Activated CD4-positive, alpha-beta memory T cell treated with anti-CD3 and anti-CD28 coated beads for 36 hours (primary cell): Measurements from ENCODE around the gene UBE2A. TPM values are rescaled to one million over a fixed set of nuclear protein-coding genes. Genes with fewer than 3 reads are reported as not detected.

ENCODE experiments used
- CTCF ChIA-PET: fragments of 350-600 bp; sonication (Branson Sonifier 250); formaldehyde crosslinking; loops from one replicate; lab custom pipeline; 2021; ENCODE audit warnings: antibody characterized with exemption, inconsistent platforms; lab: Charles Lee
- POLR2A ChIA-PET: fragments of 350-600 bp; sonication (Branson Sonifier 250); formaldehyde crosslinking; loops from one replicate; lab custom pipeline; 2021; ENCODE audit warnings: antibody characterized with exemption; lab: Charles Lee
- DNase-seq: peaks from one replicate; pipeline ENCODE4 v3.0.0-alpha.2; 2020
- H3K27ac Mint-ChIP-seq: one replicate; pipeline ENCODE4 v1.8.0; 2021; ENCODE audit warnings: mixed read lengths
- H3K27me3 Mint-ChIP-seq: one replicate; pipeline ENCODE4 v1.8.0; 2021; ENCODE audit warnings: mixed read lengths
- H3K36me3 Mint-ChIP-seq: one replicate; pipeline ENCODE4 v1.8.0; 2021; ENCODE audit warnings: mixed read lengths
- H3K4me1 Mint-ChIP-seq: one replicate; pipeline ENCODE4 v1.8.0; 2021; ENCODE audit warnings: low read depth, mixed read lengths
- H3K4me3 Mint-ChIP-seq: one replicate; pipeline ENCODE4 v1.8.0; 2021; ENCODE audit warnings: mild to moderate bottlenecking, mixed read lengths
- H3K9me3 Mint-ChIP-seq: one replicate; pipeline ENCODE4 v1.8.0; 2021; ENCODE audit warnings: mixed read lengths
- intact Hi-C: fragments of 100-400 bp; cut with micrococcal nuclease; formaldehyde crosslinking; loops from one replicate; pipeline ENCODE4 v1.15.1; 2023
- total RNA-seq, 2 experiments: library from RNA; stranded (reverse); gene quantifications; one replicate each; pipeline ENCODE4 v1.2.3, GENCODE V29; 2021

UBE2A gene
- total RNA-seq = 10 to 100 TPM; 53.9 to 57.4 TPM

GRCh38 chrX:119574394-119575266 lies at the start of gene UBE2A:
Gene UBE2A (plus strand): TSS chrX:119574563. CDS start chrX:119574712, 149 bp downstream.
- intact Hi-C loops = loop anchor here (1.0 to 5.0 kb wide), 4 partner anchors 9 to 118 kb away; partner anchors contain the start of genes NKRF, SEPTIN6, SLC25A5 and STEEP1
- no peaks in the 10 kb centered on the region for H3K27me3 Mint-ChIP-seq
- DNase-seq = peak; percentile 92
- H3K4me1 Mint-ChIP-seq = peaks cover 25% of the 10 kb centered on the region
- ChIA-PET POLR2A (interaction anchor here (0.7 to 2.3 kb wide), 10 partner anchors 9 to 296 kb away, joined by 3 to 12 read pairs (median 4); partner anchors contain the start of genes NKRF, RNF113A, RPL39 and SEPTIN6), CTCF (interaction anchor here (1.0 to 1.5 kb wide), 2 partner anchors 155 to 183 kb away, joined by 4 read pairs; partner anchors contain the start of gene SOWAHD)
- H3K9me3 Mint-ChIP-seq = no peaks in the 10 kb centered on the region
- peak within 1 kb of the TSS; percentile 81 for H3K4me3 Mint-ChIP-seq
- H3K36me3 Mint-ChIP-seq = peaks cover 4% of the 10 kb centered on the region
- peak within 1 kb of the TSS; percentile 82 for H3K27ac Mint-ChIP-seq

- no peak for DNase-seq
- Mint-ChIP-seq H3K27ac (no peak overlapping the region), H3K4me1 (no peaks in the 10 kb centered on the region), H3K9me3 (no peaks in the 10 kb centered on the region), H3K36me3 (peaks cover 2% of the 10 kb centered on the region), H3K4me3 (no peak overlapping the region), H3K27me3 (no peaks in the 10 kb centered on the region)
- ChIA-PET CTCF (interaction anchor here (1.0 kb wide), 1 partner anchor 14 kb away, joined by 3 read pairs; no protein-coding TSS in a partner anchor), POLR2A (no interaction called here)
- intact Hi-C loops = no loop called here
Measured at GRCh38 chrX:119529345-119530276, 44.8 kb upstream of the UBE2A start.

- H3K36me3 Mint-ChIP-seq = peaks cover 3% of the 10 kb centered on the region
- intact Hi-C loops = no loop called here
- ChIA-PET POLR2A (no interaction called here), CTCF (no interaction called here)
- H3K9me3 Mint-ChIP-seq = no peaks in the 10 kb centered on the region
- no peaks in the 10 kb centered on the region for H3K27me3 Mint-ChIP-seq
- no peak overlapping the region for H3K4me3 Mint-ChIP-seq
- no peak overlapping the region for H3K27ac Mint-ChIP-seq
- no peak for DNase-seq
- no peaks in the 10 kb centered on the region for H3K4me1 Mint-ChIP-seq
Measured at GRCh38 chrX:119537487-119537886, 36.9 kb upstream of the UBE2A start.

- H3K27ac Mint-ChIP-seq = no peak overlapping the region
- H3K4me3 Mint-ChIP-seq = no peak overlapping the region
- peaks cover 3% of the 10 kb centered on the region for H3K36me3 Mint-ChIP-seq
- no peaks in the 10 kb centered on the region for H3K27me3 Mint-ChIP-seq
- no peaks in the 10 kb centered on the region for H3K9me3 Mint-ChIP-seq
- ChIA-PET POLR2A (no interaction called here), CTCF (no interaction called here)
- H3K4me1 Mint-ChIP-seq = no peaks in the 10 kb centered on the region
- DNase-seq = peak; percentile 26
- intact Hi-C loops = no loop called here
Measured at GRCh38 chrX:119539872-119540271, 34.5 kb upstream of the UBE2A start.

GRCh38 chrX:119541188-119541587 lies 33.2 kb upstream of the UBE2A start:
- Mint-ChIP-seq H3K36me3 (peaks cover 3% of the 10 kb centered on the region), H3K27me3 (no peaks in the 10 kb centered on the region), H3K9me3 (no peaks in the 10 kb centered on the region), H3K4me3 (no peak overlapping the region), H3K4me1 (no peaks in the 10 kb centered on the region), H3K27ac (no peak overlapping the region)
- intact Hi-C loops = no loop called here
- ChIA-PET POLR2A (no interaction called here), CTCF (no interaction called here)
- no peak for DNase-seq

- POLR2A ChIA-PET = no interaction called here
Measured at GRCh38 chrX:119549327-119550016, 24.9 kb upstream of the UBE2A start.

GRCh38 chrX:119552508-119552907 lies 21.9 kb upstream of the UBE2A start:
- DNase-seq = no peak
- H3K4me1 Mint-ChIP-seq = peaks cover 5% of the 10 kb centered on the region
- H3K27me3 Mint-ChIP-seq = no peaks in the 10 kb centered on the region
- ChIA-PET POLR2A (no interaction called here), CTCF (no interaction called here)
- no peaks in the 10 kb centered on the region for H3K9me3 Mint-ChIP-seq
- peaks cover 6% of the 10 kb centered on the region for H3K36me3 Mint-ChIP-seq
- no peak overlapping the region for H3K27ac Mint-ChIP-seq
- H3K4me3 Mint-ChIP-seq = no peak overlapping the region
- intact Hi-C loops = no loop called here

More at GRCh38 chrX:119549327-119550016, 24.9 kb upstream of the UBE2A start:
- H3K27me3 Mint-ChIP-seq = no peaks in the 10 kb centered on the region
- H3K4me1 Mint-ChIP-seq = peaks cover 5% of the 10 kb centered on the region
- intact Hi-C loops = no loop called here
- no peak overlapping the region for H3K4me3 Mint-ChIP-seq
- DNase-seq = no peak
- no peaks in the 10 kb centered on the region for H3K9me3 Mint-ChIP-seq
- no peak overlapping the region for H3K27ac Mint-ChIP-seq
- CTCF ChIA-PET = no interaction called here
- H3K36me3 Mint-ChIP-seq = peaks cover 2% of the 10 kb centered on the region

- H3K4me3 Mint-ChIP-seq = peak within 1 kb of the TSS; percentile 94
- intact Hi-C loops = loop anchor here (1.0 kb wide), 2 partner anchors 9 to 41 kb away; partner anchors contain the start of genes NKRF and UBE2A
- H3K9me3 Mint-ChIP-seq = no peaks in the 10 kb centered on the region
- peak within 1 kb of the TSS; percentile 84 for H3K27ac Mint-ChIP-seq
- POLR2A ChIA-PET = interaction anchor here (0.9 to 2.2 kb wide), 2 partner anchors 9 to 12 kb away, joined by 4 to 12 read pairs; partner anchors contain the start of gene UBE2A
- no peaks in the 10 kb centered on the region for H3K27me3 Mint-ChIP-seq
- peaks cover 1% of the 10 kb centered on the region for H3K36me3 Mint-ChIP-seq
- peaks cover 13% of the 10 kb centered on the region for H3K4me1 Mint-ChIP-seq
- peak; percentile 92 for DNase-seq
- CTCF ChIA-PET = interaction anchor here (0.7 kb wide), 1 partner anchor 45 kb away, joined by 3 read pairs; no protein-coding TSS in a partner anchor
Measured at GRCh38 chrX:119565107-119565663, 9.2 kb upstream of the UBE2A start, which contains the start of gene STEEP1. Gene STEEP1 (minus strand): TSS chrX:119565409. CDS start chrX:119565355, 54 bp downstream.

GRCh38 chrX:119570351-119570835 lies 4.0 kb upstream of the UBE2A start:
- H3K4me1 Mint-ChIP-seq = peaks cover 10% of the 10 kb centered on the region
- H3K36me3 Mint-ChIP-seq = no peaks in the 10 kb centered on the region
- no peaks in the 10 kb centered on the region for H3K27me3 Mint-ChIP-seq
- no peak overlapping the region for H3K4me3 Mint-ChIP-seq
- ChIA-PET CTCF (no interaction called here), POLR2A (no interaction called here)
- H3K27ac Mint-ChIP-seq = no peak overlapping the region
- no peak for DNase-seq
- no peaks in the 10 kb centered on the region for H3K9me3 Mint-ChIP-seq
- intact Hi-C loops = loop anchor here (5.0 kb wide), 1 partner anchor 122 kb away; the partner anchor contains the start of gene SEPTIN6

GRCh38 chrX:119573222-119573621 lies 1.1 kb upstream of the UBE2A start:
- Mint-ChIP-seq H3K27me3 (no peaks in the 10 kb centered on the region), H3K36me3 (peaks cover 1% of the 10 kb centered on the region), H3K4me1 (peaks cover 21% of the 10 kb centered on the region), H3K9me3 (no peaks in the 10 kb centered on the region), H3K4me3 (peak overlapping the region; percentile 81), H3K27ac (no peak overlapping the region)
- no peak for DNase-seq
- CTCF ChIA-PET = interaction anchor here (1.5 kb wide), 1 partner anchor 156 kb away, joined by 4 read pairs; no protein-coding TSS in a partner anchor
- intact Hi-C loops = loop anchor here (5.0 kb wide), 1 partner anchor 119 kb away; the partner anchor contains the start of gene SEPTIN6
- POLR2A ChIA-PET = interaction anchor here (1.0 to 2.3 kb wide), 3 partner anchors 8 to 218 kb away, joined by 4 to 12 read pairs (median 9); partner anchors contain the start of genes RPL39 and STEEP1
